Prostate gland (tissue), 2 donors: ENCODE results near the gene SV2B.

Experiments
- CTCF ChIP-seq, 4 experiments: fragments of 200-600 bp in 2 of 4; fragments of 450-650 bp in 2 of 4; sonication (generic) in 2 of 4; IDR thresholded peaks; 1 replicate in 3 of 4; 2 replicates in 1 of 4; pipeline ENCODE4 v1.5.1; 2016 to 2019; ENCODE audit warnings: antibody characterized with exemption in 4 of 4, mild to moderate bottlenecking in 2 of 4, moderate library complexity in 2 of 4
- POLR2A ChIP-seq: fragments of 450-650 bp; IDR thresholded peaks from one replicate; pipeline ENCODE4 v1.6.1; 2016; ENCODE audit warnings: antibody characterized with exemption, mild to moderate bottlenecking
- POLR2AphosphoS5 ChIP-seq: sonication (generic); formaldehyde crosslinking; IDR thresholded peaks from one replicate; pipeline ENCODE4 v1.6.1; 2017; ENCODE audit warnings: antibody characterized with exemption

- no peak for TF ChIP-seq CTCF (IDR thresholded peaks at IDR 0.05)
- no peak for TF ChIP-seq POLR2A
- TF ChIP-seq POLR2AphosphoS5, result no peak
Measured at GRCh38 chr15:91227766-91228165, 127.7 kb downstream of the SV2B start.
